ENCODE measurements around the gene TENT5A. TPM values are rescaled to one million over a fixed set of nuclear protein-coding genes. Genes with fewer than 3 reads are reported as not detected.

The TENT5A gene
- total RNA-seq, 2 donors from 2014 or later, result 0.41 to 0.79 TPM

- Mint-ChIP-seq H3K4me1 (no peaks in the 10 kb centered on the region), H3K9me3 (no peaks in the 10 kb centered on the region), H3K36me3 (ENCODE audit: low read depth) (no peaks in the 10 kb centered on the region), H3K27me3 (peaks cover 14% of the 10 kb centered on the region), H3K4me3 (no peak overlapping the region), H3K27ac (no peak overlapping the region)
- ATAC-seq (replicated peaks), result no peak
These were observed 12.1 kb upstream of the TENT5A start for GRCh38 chr6:81764531-81764930.

GRCh38 chr6:81763968-81764367 is 11.5 kb upstream of the TENT5A start:
- Mint-ChIP-seq H3K9me3 (no peaks in the 10 kb centered on the region), H3K27me3 (peaks cover 14% of the 10 kb centered on the region), H3K27ac (no peak overlapping the region), H3K4me3 (no peak overlapping the region), H3K36me3 (ENCODE audit: low read depth) (no peaks in the 10 kb centered on the region), H3K4me1 (no peaks in the 10 kb centered on the region)
- no peak for ATAC-seq (replicated peaks)

GRCh38 chr6:81763051-81763450 is 10.6 kb upstream of the TENT5A start:
- Mint-ChIP-seq H3K9me3 (no peaks in the 10 kb centered on the region), H3K27ac (no peak overlapping the region), H3K27me3 (peaks cover 12% of the 10 kb centered on the region), H3K4me3 (no peak overlapping the region), H3K4me1 (no peaks in the 10 kb centered on the region), H3K36me3 (ENCODE audit: low read depth) (no peaks in the 10 kb centered on the region)
- no peak for ATAC-seq (replicated peaks)

DNA sequence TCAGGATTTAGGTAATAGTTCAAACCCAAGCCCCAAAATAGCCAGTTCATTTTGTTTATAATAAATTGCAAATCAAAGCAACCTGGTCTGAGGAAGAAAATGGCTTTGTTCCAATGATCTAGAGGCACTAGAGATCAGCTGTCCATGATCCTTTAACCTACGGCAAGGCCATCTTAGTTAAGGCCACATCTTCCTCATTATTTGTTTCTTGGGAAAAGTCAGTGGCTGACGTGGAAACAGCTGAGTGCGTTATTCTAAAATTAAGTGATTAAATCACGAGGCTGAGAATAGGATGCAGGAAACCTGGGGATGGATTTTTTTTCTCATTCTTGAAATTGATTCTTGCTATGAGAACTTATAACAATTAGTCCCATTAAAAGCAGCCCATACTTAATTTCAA is 10.1 kb upstream of the TENT5A start:
- peaks cover 11% of the 10 kb centered on the region for H3K27me3 Mint-ChIP-seq

DNA sequence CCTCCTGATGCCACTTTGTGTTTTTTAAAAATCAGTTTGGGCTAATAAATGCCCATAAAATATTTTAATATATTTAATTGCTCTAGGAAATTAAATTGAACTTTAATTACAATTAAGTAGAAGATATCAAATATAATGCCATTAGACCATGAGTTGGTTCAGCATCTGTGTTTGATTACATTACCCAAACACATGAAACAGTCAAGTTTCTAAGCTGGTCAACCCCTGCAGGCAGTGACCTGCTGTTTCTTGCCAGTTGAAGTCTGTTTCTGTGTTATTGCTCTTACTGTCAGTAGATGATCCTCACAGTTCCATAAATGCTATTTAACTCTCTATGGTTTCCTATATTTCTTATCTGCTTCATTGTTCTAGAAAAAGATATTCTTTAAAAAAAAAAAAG is 9.7 kb upstream of the TENT5A start:
- Mint-ChIP-seq H3K27ac (no peak overlapping the region), H3K36me3 (ENCODE audit: low read depth) (no peaks in the 10 kb centered on the region), H3K27me3 (peaks cover 15% of the 10 kb centered on the region), H3K4me1 (no peaks in the 10 kb centered on the region), H3K9me3 (no peaks in the 10 kb centered on the region), H3K4me3 (no peak overlapping the region)
- ATAC-seq (replicated peaks), result no peak

More for the DNA sequence above, 10.1 kb upstream of the TENT5A start:
- no peaks in the 10 kb centered on the region for H3K9me3 Mint-ChIP-seq
- H3K4me3 Mint-ChIP-seq, result no peak overlapping the region
- no peaks in the 10 kb centered on the region for H3K36me3 Mint-ChIP-seq (ENCODE audit: low read depth)
- H3K4me1 Mint-ChIP-seq, result no peaks in the 10 kb centered on the region
- ATAC-seq (replicated peaks), result no peak
- H3K27ac Mint-ChIP-seq, result no peak overlapping the region

GRCh38 chr6:81761197-81761596 is 8.7 kb upstream of the TENT5A start:
- H3K9me3 Mint-ChIP-seq, result no peaks in the 10 kb centered on the region
- no peak overlapping the region for H3K27ac Mint-ChIP-seq
- no peak overlapping the region for H3K4me3 Mint-ChIP-seq
- no peaks in the 10 kb centered on the region for H3K4me1 Mint-ChIP-seq
- ATAC-seq (replicated peaks), result no peak
- H3K36me3 Mint-ChIP-seq (ENCODE audit: low read depth), result no peaks in the 10 kb centered on the region
- peaks cover 18% of the 10 kb centered on the region for H3K27me3 Mint-ChIP-seq

GRCh38 chr6:81759782-81760181 is 7.3 kb upstream of the TENT5A start:
- Mint-ChIP-seq H3K36me3 (ENCODE audit: low read depth) (no peaks in the 10 kb centered on the region), H3K4me1 (no peaks in the 10 kb centered on the region), H3K9me3 (no peaks in the 10 kb centered on the region), H3K27ac (no peak overlapping the region), H3K4me3 (no peak overlapping the region), H3K27me3 (peaks cover 10% of the 10 kb centered on the region)
- ATAC-seq (replicated peaks), result no peak

DNA sequence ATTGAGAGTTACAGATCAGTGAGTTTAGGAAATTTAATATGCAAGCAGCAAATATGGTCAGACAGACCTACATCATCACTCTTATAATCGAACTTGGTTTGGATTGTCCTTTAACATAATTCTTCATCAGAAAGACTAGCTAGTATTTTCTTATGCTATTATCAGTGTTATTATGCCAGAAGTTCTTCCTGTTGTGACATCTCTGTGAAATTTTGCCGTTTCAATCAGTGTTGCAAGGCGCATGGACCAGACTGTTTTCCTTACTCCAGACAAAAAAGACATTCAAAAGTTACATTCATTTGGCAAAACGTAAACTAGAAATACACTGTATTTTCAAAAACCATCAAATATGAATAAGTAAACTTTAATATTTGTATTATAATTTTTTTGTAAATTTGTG is 5.7 kb upstream of the TENT5A start:
- Mint-ChIP-seq H3K4me3 (no peak overlapping the region), H3K9me3 (no peaks in the 10 kb centered on the region), H3K4me1 (no peaks in the 10 kb centered on the region), H3K27ac (no peak overlapping the region), H3K36me3 (ENCODE audit: low read depth) (no peaks in the 10 kb centered on the region), H3K27me3 (peaks cover 14% of the 10 kb centered on the region)
- ATAC-seq (replicated peaks), result no peak

DNA sequence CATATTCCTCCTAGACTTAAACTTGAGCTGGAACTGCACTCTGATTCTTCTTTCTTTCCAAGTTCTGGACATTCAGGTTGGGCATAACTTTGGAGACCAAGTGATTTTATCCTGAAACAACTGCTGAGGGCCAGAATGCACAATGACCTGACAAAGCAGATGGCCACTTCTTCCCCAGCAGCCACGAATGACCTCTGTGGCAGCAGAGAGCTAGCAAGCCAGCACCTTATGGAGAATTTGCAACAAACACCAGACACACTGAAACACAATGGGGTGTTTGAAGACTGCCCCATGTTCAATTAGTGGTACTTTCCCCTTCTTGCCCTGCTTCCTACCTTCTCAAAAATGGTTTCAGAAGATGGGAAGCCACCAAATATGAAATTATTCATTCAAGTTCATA is 4.2 kb upstream of the TENT5A start:
- no peaks in the 10 kb centered on the region for H3K4me1 Mint-ChIP-seq
- H3K27ac Mint-ChIP-seq, result no peak overlapping the region
- H3K27me3 Mint-ChIP-seq, result peaks cover 14% of the 10 kb centered on the region
- no peak for ATAC-seq (replicated peaks)
- no peak overlapping the region for H3K4me3 Mint-ChIP-seq
- no peaks in the 10 kb centered on the region for H3K36me3 Mint-ChIP-seq (ENCODE audit: low read depth)
- no peaks in the 10 kb centered on the region for H3K9me3 Mint-ChIP-seq

- Mint-ChIP-seq H3K27ac (no peak overlapping the region), H3K4me3 (no peak overlapping the region), H3K27me3 (peaks cover 24% of the 10 kb centered on the region), H3K4me1 (no peaks in the 10 kb centered on the region), H3K36me3 (ENCODE audit: low read depth) (no peaks in the 10 kb centered on the region), H3K9me3 (no peaks in the 10 kb centered on the region)
- ATAC-seq (replicated peaks), result no peak
These were observed 3.1 kb upstream of the TENT5A start for GRCh38 chr6:81755551-81755950.

DNA sequence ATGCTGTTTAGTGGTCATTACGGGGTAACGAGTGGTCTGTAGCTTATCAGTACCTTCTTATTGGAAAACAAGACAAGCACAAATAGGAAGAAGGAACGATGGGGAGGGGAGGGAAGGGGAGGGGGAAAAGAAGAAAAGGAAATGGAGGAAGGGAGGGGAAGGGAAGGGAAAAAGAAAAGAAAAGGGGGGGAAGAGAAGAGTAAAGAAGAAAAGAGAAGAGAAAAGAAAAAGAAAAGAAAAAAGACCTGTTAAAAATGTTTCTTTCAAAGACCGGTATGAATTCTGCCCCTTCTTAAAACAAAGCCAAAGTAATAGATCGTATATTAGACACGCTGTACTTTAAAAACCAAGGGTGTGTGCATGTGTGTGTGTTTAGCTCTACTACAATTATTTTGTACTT is 2.4 kb upstream of the TENT5A start:
- ATAC-seq (replicated peaks), result no peak
- Mint-ChIP-seq H3K4me3 (no peak overlapping the region), H3K9me3 (no peaks in the 10 kb centered on the region), H3K27me3 (peaks cover 25% of the 10 kb centered on the region), H3K4me1 (no peaks in the 10 kb centered on the region), H3K27ac (no peak overlapping the region), H3K36me3 (ENCODE audit: low read depth) (no peaks in the 10 kb centered on the region)

- Mint-ChIP-seq H3K27ac (no peak overlapping the region), H3K4me3 (peak overlapping the region; percentile 83), H3K27me3 (peaks cover 25% of the 10 kb centered on the region), H3K36me3 (ENCODE audit: low read depth) (peaks cover 6% of the 10 kb centered on the region), H3K4me1 (peaks cover 4% of the 10 kb centered on the region), H3K9me3 (no peaks in the 10 kb centered on the region)
- peak; percentile 58 for ATAC-seq (replicated peaks)
These were observed 1.5 kb upstream of the TENT5A start for GRCh38 chr6:81753711-81754577.

- peaks cover 25% of the 10 kb centered on the region for H3K27me3 Mint-ChIP-seq
- H3K9me3 Mint-ChIP-seq, result no peaks in the 10 kb centered on the region
- H3K4me3 Mint-ChIP-seq, result peak overlapping the region; percentile 83
- peak overlapping the region; percentile 64 for H3K27ac Mint-ChIP-seq
- peaks cover 5% of the 10 kb centered on the region for H3K4me1 Mint-ChIP-seq
- H3K36me3 Mint-ChIP-seq (ENCODE audit: low read depth), result peaks cover 8% of the 10 kb centered on the region
- peak; percentile 47 for ATAC-seq (replicated peaks)
These were observed 635 bp upstream of the TENT5A start for GRCh38 chr6:81752921-81753710.

DNA sequence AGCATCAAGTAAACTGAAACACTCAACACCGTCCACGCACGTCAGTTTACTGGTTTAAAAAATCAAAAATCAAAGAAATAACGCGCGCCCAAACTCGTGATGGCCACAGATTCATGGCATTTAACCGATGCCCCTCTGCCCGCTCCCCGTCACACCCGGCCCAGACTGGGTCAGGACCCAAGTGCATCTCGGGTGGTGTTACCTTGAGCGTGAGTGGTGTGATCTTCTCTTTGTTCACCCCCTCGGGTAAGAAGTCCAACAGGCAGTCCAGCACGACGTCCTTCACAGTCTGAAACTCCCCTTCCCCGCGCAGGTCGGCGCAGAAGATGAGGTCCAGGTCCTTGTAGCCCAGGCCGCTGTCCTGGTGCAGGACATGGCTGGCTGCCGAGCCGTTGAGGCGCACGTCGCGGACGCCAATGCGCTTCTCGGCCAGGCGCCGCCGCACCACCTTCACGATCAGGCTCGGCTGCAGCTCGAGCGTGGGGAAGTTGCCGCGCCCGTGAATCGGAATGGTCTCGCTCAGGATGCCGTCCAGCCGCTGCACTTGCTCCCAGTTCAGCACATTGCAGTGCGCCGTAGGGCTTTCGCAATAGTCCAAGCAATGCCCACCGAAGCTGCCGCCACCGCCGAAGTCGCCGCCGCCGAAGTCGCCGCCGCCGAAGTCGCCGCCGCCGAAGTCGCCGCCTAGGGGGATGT is 945 bp downstream of the TENT5A start:
- no peak for ATAC-seq (replicated peaks)
- Mint-ChIP-seq H3K9me3 (no peaks in the 10 kb centered on the region), H3K27me3 (peaks cover 16% of the 10 kb centered on the region), H3K27ac (peak overlapping the region; percentile 45), H3K4me1 (peaks cover 5% of the 10 kb centered on the region), H3K4me3 (peak overlapping the region; percentile 83), H3K36me3 (ENCODE audit: low read depth) (peaks cover 8% of the 10 kb centered on the region)
